GM12874 (cell line): ENCODE results near the gene IFIT1B.

Experiments
- CTCF ChIP-seq: IDR thresholded peaks from 2 replicates; pipeline ENCODE4 v1.5.1; 2011; ENCODE audit warnings: low read depth, mild to moderate bottlenecking, control low read depth, low read length, moderate library complexity; ENCODE audit not compliant: insufficient read depth

Gene IFIT1B

GRCh38 chr10:89346405-89347254, 31.2 kb upstream of the IFIT1B start:
- TF ChIP-seq CTCF: no peak

GRCh38 chr10:89347701-89348457, 30.0 kb upstream of the IFIT1B start:
- TF ChIP-seq CTCF: no peak

- TF ChIP-seq CTCF: no peak
These were observed 29.4 kb upstream of the IFIT1B start for GRCh38 chr10:89348481-89348880.

- no peak for TF ChIP-seq CTCF
These were observed 28.9 kb upstream of the IFIT1B start for GRCh38 chr10:89348975-89349374.

GRCh38 chr10:89351412-89351779, 26.5 kb upstream of the IFIT1B start:
- no peak for TF ChIP-seq CTCF

GRCh38 chr10:89351780-89352597, 25.9 kb upstream of the IFIT1B start:
- no peak for TF ChIP-seq CTCF

GRCh38 chr10:89352802-89353201, 25.1 kb upstream of the IFIT1B start:
- no peak for TF ChIP-seq CTCF
